SH-SY5Y (cell line): Measurements from ENCODE around the gene DHTKD1.
A peak's percentile ranks its signal among the peaks of the same experiment; 100 is the strongest.

Experiments used
- GATA2 ChIP-seq: IDR thresholded peaks from 2 replicates; pipeline ENCODE4 v1.6.1; 2011; ENCODE audit warnings: mild to moderate bottlenecking, low read depth, low read length
- GATA3 ChIP-seq: IDR thresholded peaks from 2 replicates; pipeline ENCODE4 v1.6.1; 2011; ENCODE audit warnings: low read depth, mild to moderate bottlenecking, low read length, moderate library complexity

The DHTKD1 gene

GRCh38 chr10:12156367-12157123 lies 87.8 kb downstream of the DHTKD1 start:
- TF ChIP-seq GATA2 (no peak), GATA3 (no peak)

DNA sequence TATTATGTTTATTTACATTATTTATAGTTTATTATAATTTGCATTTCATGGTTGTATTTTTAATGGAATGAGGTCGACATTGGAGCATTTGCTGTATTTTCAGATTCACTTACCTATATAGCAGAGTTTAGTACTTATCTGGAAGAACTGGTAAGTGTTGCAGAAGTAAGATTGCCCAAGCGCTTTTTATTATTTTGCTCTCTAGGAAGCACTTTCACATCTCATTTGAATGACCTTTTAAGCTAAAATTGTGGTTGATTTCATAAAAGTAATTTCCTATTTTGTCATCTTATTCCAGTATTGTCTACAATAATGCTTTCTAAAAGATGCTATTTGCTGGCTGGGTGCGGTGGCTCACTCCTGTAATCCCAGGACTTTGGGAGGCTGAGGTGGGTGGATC lies 89.4 kb downstream of the DHTKD1 start:
- TF ChIP-seq GATA3 (no peak), GATA2 (no peak)

- TF ChIP-seq GATA3 (no peak), GATA2 (no peak)
Observed at GRCh38 chr10:12160664-12161063, 91.9 kb downstream of the DHTKD1 start.

- TF ChIP-seq GATA2 (no peak), GATA3 (no peak)
Observed at GRCh38 chr10:12162927-12163326, 94.2 kb downstream of the DHTKD1 start.

- TF ChIP-seq GATA3 (no peak), GATA2 (no peak)
Observed at GRCh38 chr10:12164085-12164484, 95.3 kb downstream of the DHTKD1 start.

DNA sequence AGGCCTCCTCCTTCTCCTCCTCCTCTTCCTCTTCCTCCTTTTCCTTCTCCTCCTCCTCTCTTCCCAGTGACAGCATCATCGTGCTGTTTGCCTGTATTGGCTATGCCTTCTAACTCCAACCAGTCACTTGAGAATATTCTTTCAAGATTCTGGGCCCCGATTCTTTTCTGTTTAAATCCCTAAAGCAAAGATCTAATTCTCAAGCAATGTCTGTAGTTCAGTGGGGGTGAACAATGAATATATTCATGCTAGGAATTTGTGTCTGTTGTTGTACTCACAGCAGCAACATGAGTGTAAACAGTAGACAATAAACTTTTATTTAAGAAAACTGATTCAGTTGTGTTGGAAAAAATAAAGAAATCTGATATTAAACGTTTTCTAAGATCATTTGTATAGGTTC lies 96.3 kb downstream of the DHTKD1 start:
- TF ChIP-seq GATA2 (no peak), GATA3 (no peak)

GRCh38 chr10:12165999-12166775 lies 97.4 kb downstream of the DHTKD1 start:
- TF ChIP-seq GATA2 (peak; percentile 88), GATA3 (peak; percentile 65; the same call in 1 of the 2 replicates)
